Keratinocyte (primary cell): ENCODE data around the gene HEATR3.

Experiments used
- EZH2 ChIP-seq: IDR thresholded peaks from one replicate; pipeline ENCODE4 v1.6.1; 2012; ENCODE audit warnings: inconsistent platforms, mild to moderate bottlenecking, low read length, moderate library complexity
- TF ChIP-seq, protein P1 (sequence below), 3 experiments: IDR thresholded peaks in 1 of 3; conservative IDR thresholded peaks in 1 of 3; optimal IDR thresholded peaks in 1 of 3; 2 replicates in 2 of 3; 3 replicates in 1 of 3; pipeline versions ENCODE3 to v1.5.1; 2011; ENCODE audit warnings: low read length in 3 of 3, mild to moderate bottlenecking in 3 of 3, moderate library complexity in 2 of 3, control low read depth in 1 of 3, inconsistent platforms in 1 of 3; ENCODE audit not compliant: insufficient read depth in 2 of 3; ENCODE audit errors: extremely low read depth in 1 of 3

DNA sequence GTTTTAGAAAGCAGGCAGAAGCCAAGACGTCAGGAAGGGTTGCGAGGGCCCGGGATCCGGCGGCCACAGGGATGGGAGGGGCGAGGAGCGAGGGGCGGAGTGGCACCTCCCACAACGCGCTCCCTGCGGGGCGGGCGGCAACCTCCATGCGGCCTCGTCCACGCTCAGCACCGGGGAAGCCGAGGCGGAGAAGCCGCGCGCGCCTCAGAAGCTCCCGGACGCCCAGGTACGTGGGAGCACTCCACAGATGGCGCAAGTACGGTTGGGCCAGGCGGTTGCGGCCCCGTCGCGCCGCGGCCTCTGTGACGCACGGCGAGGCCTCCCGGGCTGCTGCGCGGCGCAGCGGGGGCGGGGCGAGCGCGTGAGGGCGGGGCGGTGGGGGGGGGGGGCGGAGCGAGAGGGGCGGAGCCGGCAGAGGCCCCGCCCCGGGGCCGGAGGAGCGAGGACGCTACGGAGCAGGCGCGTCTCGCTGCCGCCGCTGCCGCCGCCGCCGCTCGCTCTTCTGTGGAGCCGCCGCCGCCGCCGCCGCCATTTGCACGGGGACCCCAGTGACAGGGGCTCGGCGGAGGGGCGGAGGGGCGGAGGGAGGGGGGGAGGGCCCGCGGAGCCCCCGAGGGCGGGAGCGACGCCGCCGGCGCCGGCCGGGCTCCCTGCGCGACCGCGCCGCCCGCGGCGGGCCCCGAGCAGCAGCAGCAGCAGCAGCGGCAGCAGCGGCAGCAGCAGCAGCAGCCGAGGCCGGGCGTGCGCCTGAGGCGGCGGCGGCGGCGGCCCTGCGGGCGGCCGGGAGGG is 87.2 kb downstream of the HEATR3 start, which contains the start of gene TENT4B:
- TF ChIP-seq, protein P1, sequence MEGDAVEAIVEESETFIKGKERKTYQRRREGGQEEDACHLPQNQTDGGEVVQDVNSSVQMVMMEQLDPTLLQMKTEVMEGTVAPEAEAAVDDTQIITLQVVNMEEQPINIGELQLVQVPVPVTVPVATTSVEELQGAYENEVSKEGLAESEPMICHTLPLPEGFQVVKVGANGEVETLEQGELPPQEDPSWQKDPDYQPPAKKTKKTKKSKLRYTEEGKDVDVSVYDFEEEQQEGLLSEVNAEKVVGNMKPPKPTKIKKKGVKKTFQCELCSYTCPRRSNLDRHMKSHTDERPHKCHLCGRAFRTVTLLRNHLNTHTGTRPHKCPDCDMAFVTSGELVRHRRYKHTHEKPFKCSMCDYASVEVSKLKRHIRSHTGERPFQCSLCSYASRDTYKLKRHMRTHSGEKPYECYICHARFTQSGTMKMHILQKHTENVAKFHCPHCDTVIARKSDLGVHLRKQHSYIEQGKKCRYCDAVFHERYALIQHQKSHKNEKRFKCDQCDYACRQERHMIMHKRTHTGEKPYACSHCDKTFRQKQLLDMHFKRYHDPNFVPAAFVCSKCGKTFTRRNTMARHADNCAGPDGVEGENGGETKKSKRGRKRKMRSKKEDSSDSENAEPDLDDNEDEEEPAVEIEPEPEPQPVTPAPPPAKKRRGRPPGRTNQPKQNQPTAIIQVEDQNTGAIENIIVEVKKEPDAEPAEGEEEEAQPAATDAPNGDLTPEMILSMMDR (optimal IDR thresholded peaks at IDR 0.05 in 1 of 3, IDR thresholded peaks at IDR 0.05 in 1 of 3, conservative IDR thresholded peaks at IDR 0.05 in 1 of 3; ENCODE audit: extremely low read depth in 1 of 3, insufficient read depth in 2 of 3, low read length in 3 of 3), result no peak
- TF ChIP-seq EZH2, result no peak
